HepG2 (cell line): Measurements from ENCODE around the gene PRKAR1B. TPM values are rescaled to one million over a fixed set of nuclear protein-coding genes. Genes with fewer than 3 reads are reported as not detected.
A peak's percentile ranks its signal among the peaks of the same experiment; 100 is the strongest.

Source experiments
- AGO1 ChIP-seq: fragments of 200-400 bp; formaldehyde crosslinking; IDR thresholded peaks from 2 replicates; pipeline ENCODE4 v1.6.1; 2017; ENCODE audit warnings: mild to moderate bottlenecking, low read depth, low read length, moderate library complexity; ENCODE audit not compliant: poor library complexity, severe bottlenecking
- ARID2 ChIP-seq: sonication (generic); formaldehyde crosslinking; IDR thresholded peaks from 2 replicates; pipeline ENCODE4 v1.8.1; 2022; ENCODE audit warnings: mild to moderate bottlenecking, missing genetic modification reagents, borderline replicate concordance
- ATF5 ChIP-seq: sonication (generic); formaldehyde crosslinking; IDR thresholded peaks from 2 replicates; pipeline ENCODE4 v1.4.0; 2020; ENCODE audit warnings: mild to moderate bottlenecking, low read depth, missing genetic modification reagents
- CEBPB ChIP-seq: IDR thresholded peaks from 2 replicates; pipeline ENCODE4 v1.6.1; 2011; ENCODE audit warnings: low read depth, low read length, improper control_type of control experiment, borderline replicate concordance
- CEBPZ ChIP-seq: IDR thresholded peaks from 2 replicates; pipeline ENCODE4 v1.6.1; 2012; ENCODE audit warnings: low read length, improper control_type of control experiment
- EEA1 ChIP-seq: sonication (generic); formaldehyde crosslinking; IDR thresholded peaks from 2 replicates; pipeline ENCODE4 v1.5.1; 2020; ENCODE audit warnings: mild to moderate bottlenecking, missing genetic modification reagents, borderline replicate concordance
- GTF2F1 ChIP-seq: fragments of 150-350 bp; IDR thresholded peaks from 2 replicates; pipeline ENCODE4 v1.6.1; 2014; ENCODE audit warnings: low read length
- GZF1 ChIP-seq: sonication (generic); formaldehyde crosslinking; IDR thresholded peaks from 2 replicates; pipeline ENCODE4 v1.5.1; 2020; ENCODE audit warnings: mild to moderate bottlenecking, missing genetic modification reagents
- MIER2 ChIP-seq: IDR thresholded peaks from 2 replicates; pipeline ENCODE4 v1.6.1; 2016; ENCODE audit warnings: missing biosample characterization, missing genetic modification reagents
- MNT ChIP-seq: fragments of 450-650 bp; IDR thresholded peaks from 2 replicates; pipeline ENCODE4 v1.6.1; 2016
- MTA1 ChIP-seq: sonication (generic); formaldehyde crosslinking; IDR thresholded peaks from 2 replicates; pipeline ENCODE4 v1.4.0; 2020; ENCODE audit warnings: missing genetic modification reagents, mild to moderate bottlenecking, borderline replicate concordance
- NBN ChIP-seq: fragments of 450-650 bp; conservative IDR thresholded peaks from 2 replicates; pipeline ENCODE4 v1.6.1; 2017
- RORA ChIP-seq: sonication (generic); formaldehyde crosslinking; IDR thresholded peaks from 2 replicates; pipeline ENCODE4 v1.5.0; 2020; ENCODE audit warnings: mild to moderate bottlenecking, missing genetic modification reagents, moderate library complexity
- SRF ChIP-seq: IDR thresholded peaks from 2 replicates; pipeline ENCODE4 v1.6.1; 2011; ENCODE audit warnings: mild to moderate bottlenecking, low read depth, low read length, moderate library complexity
- ZNF136 ChIP-seq: sonication (generic); formaldehyde crosslinking; IDR thresholded peaks from 2 replicates; pipeline ENCODE4 v1.8.1; 2022; ENCODE audit warnings: low read depth, mild to moderate bottlenecking, moderate library complexity, missing genetic modification reagents
- ZNF276 ChIP-seq: sonication (generic); formaldehyde crosslinking; IDR thresholded peaks from 2 replicates; pipeline ENCODE4 v1.4.0; 2020; ENCODE audit warnings: mild to moderate bottlenecking, low read depth, missing genetic modification reagents
- ZNF317 ChIP-seq: sonication (generic); formaldehyde crosslinking; IDR thresholded peaks from 2 replicates; pipeline ENCODE4 v1.5.0; 2020; ENCODE audit warnings: mild to moderate bottlenecking, missing genetic modification reagents
- ZNF343 ChIP-seq: sonication (generic); formaldehyde crosslinking; IDR thresholded peaks from 2 replicates; pipeline ENCODE4 v1.4.0; 2020; ENCODE audit warnings: mild to moderate bottlenecking, missing genetic modification reagents
- ZNF513 ChIP-seq: sonication (generic); formaldehyde crosslinking; conservative IDR thresholded peaks from 2 replicates; pipeline ENCODE4 v1.5.0; 2020; ENCODE audit warnings: missing genetic modification reagents
- ZNF549 ChIP-seq: sonication (generic); formaldehyde crosslinking; IDR thresholded peaks from 2 replicates; pipeline ENCODE4 v1.5.0; 2020; ENCODE audit warnings: missing genetic modification reagents
- ZNF775 ChIP-seq: sonication (generic); formaldehyde crosslinking; IDR thresholded peaks from 2 replicates; pipeline ENCODE4 v1.4.0; 2020; ENCODE audit warnings: missing genetic modification reagents, mild to moderate bottlenecking, moderate library complexity, borderline replicate concordance
- ZNF792 ChIP-seq: IDR thresholded peaks from 2 replicates; pipeline ENCODE4 v1.6.1; 2016
- ZSCAN12 ChIP-seq: sonication (generic); formaldehyde crosslinking; IDR thresholded peaks from 2 replicates; pipeline ENCODE4 v1.9.0; 2021; ENCODE audit warnings: mild to moderate bottlenecking, missing genetic modification reagents
- polyA plus RNA-seq, 8 experiments: library from polyadenylated mRNA; depleted of rRNA in 3 of 8; stranded (reverse) in 7 of 8; unstranded in 1 of 8; fragments of >200 nt; fragmentation: Illumina TruSeq in 4 of 8; extraction: Trizol in 4 of 8; gene quantifications; 2 replicates each; pipeline versions ENCODE4 v1.2.1 to v1.2.3, GENCODE V29; 2011 to 2016; ENCODE audit warnings: low read depth in 4 of 8, missing spikeins in 1 of 8, mixed read lengths in 1 of 8; ENCODE audit not compliant: insufficient read depth in 1 of 8
- total RNA-seq, 5 experiments: library from RNA; depleted of rRNA; stranded (reverse); fragments of >200 nt; fragmentation: Illumina TruSeq; extraction: Trizol; gene quantifications; 2 replicates each; pipeline ENCODE4 v1.2.3, GENCODE V29; 2016; ENCODE audit warnings: low read depth in 1 of 5

The PRKAR1B gene
- total and polyA plus RNA-seq, 2 of the 13 experiments (the other 11 are each of a cell fraction or from before 2014, with no cell fraction given): 7.9 to 28.2 TPM

- no peak for TF ChIP-seq GZF1 (CRISPR knock-in tag)
- TF ChIP-seq MNT: no peak
- TF ChIP-seq ATF5 (CRISPR knock-in tag): no peak
- TF ChIP-seq MIER2 (CRISPR knock-in tag): no peak
- TF ChIP-seq CEBPB: no peak
- TF ChIP-seq ARID2 (CRISPR knock-in tag): no peak
- TF ChIP-seq AGO1: no peak
- TF ChIP-seq ZNF549: no peak
- 0 out of 2 replicates have a peak, but pooled peaks have one; percentile 45 for TF ChIP-seq ZNF792 (CRISPR knock-in tag)
- no peak for TF ChIP-seq EEA1 (CRISPR knock-in tag)
- no peak for TF ChIP-seq ZNF276 (CRISPR knock-in tag)
- TF ChIP-seq GTF2F1: no peak
- TF ChIP-seq CEBPZ: no peak
- no peak for TF ChIP-seq RORA (CRISPR knock-in tag)
- no peak for TF ChIP-seq ZNF317 (CRISPR knock-in tag)
- TF ChIP-seq SRF: no peak
- 0 out of 2 replicates have a peak, but pooled peaks have one; percentile 29 for TF ChIP-seq ZNF136
- no peak for TF ChIP-seq ZSCAN12 (CRISPR knock-in tag)
- peak; percentile 81; the same call in 1 of the 2 replicates for TF ChIP-seq ZNF343 (CRISPR knock-in tag)
- TF ChIP-seq ZNF775 (CRISPR knock-in tag): no peak
- no peak for TF ChIP-seq NBN
- TF ChIP-seq ZNF513 (CRISPR knock-in tag): no peak
- TF ChIP-seq MTA1 (CRISPR knock-in tag): peak; percentile 58; the same call in 1 of the 2 replicates
These were observed 223.4 kb downstream of the PRKAR1B start (continued) for GRCh38 chr7:503575-504111.
